ENCODE data around the gene PRKCB. TPM values are rescaled to one million over a fixed set of nuclear protein-coding genes. Genes with fewer than 3 reads are reported as not detected.
"Not testable (repeated sequence)": the region's sequence is repeated elsewhere in the genome, so short reads cannot be mapped to it uniquely, and the experiment has no call there.

Gene PRKCB
- total RNA-seq, 1 donor from 2014 or later: 2.5 TPM

DNA sequence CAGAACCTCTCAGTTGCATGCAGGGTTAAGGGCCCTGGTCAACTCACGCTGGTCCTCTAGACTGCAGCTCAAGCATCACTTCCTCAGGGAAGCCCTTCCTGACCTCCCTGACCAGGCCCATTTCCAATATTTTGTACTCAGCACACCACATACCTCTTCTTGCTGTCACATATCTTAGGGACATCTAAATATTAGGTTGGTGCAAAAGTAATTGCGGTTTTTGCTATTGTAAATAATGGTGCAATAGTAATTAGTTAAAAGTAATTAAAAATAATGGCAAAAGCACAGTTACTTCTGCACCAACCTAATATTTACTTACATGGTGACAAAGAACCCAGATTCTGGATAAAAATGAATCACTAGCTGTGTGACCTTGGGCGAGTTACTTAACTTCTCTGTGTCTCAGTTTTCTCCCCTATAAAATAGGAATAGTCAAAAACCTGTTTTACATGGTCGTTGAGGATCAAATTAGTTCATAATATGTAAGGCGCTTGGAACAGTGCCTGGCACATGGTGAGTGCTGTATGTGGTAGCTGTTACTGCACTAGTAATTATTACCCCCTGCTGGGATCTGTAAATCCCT lies 177.4 kb downstream of the PRKCB start:
- intact Hi-C loops (cut with micrococcal nuclease): no loop called here
- DNase-seq (no peak), ATAC-seq (no peak)

DNA sequence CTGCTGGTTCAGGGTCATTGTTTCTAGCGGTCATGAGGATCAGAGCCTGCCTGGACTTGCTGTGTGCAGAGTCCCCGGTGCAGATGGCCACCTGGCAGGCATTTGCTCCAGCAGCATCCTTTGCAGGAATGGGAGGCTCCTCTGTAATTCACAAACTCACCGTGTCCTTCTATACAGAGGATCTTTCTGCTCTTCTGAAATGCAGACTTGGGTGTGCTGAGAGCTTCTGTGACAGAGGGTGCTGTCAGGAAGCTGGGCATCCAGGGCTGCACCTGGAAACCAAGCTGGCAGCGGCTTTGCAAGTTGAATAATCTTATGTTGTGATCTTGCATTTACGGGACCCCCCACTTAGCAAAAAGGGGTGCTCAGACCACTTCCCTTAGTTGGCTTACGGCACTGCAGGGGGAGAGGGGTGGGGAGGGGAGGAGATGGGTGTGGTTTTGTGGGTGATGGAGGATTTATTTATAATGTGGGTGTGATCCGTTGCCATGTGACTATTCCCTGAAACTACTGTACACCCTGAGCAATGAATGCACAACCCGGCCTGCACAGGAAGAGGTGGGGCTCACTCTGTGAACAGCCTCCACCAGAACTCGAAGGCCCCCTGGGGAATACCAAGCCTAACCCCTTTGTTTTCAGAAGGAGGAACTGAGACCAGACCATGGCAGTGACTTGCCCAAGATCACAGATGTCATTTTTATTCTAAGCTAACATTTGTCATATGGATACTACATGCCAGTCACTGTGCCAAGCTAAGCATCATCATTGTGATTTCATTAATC lies 178.3 kb downstream of the PRKCB start:
- no peak for DNase-seq
- intact Hi-C loops (cut with micrococcal nuclease): no loop called here
- ATAC-seq: peak; percentile 40

DNA sequence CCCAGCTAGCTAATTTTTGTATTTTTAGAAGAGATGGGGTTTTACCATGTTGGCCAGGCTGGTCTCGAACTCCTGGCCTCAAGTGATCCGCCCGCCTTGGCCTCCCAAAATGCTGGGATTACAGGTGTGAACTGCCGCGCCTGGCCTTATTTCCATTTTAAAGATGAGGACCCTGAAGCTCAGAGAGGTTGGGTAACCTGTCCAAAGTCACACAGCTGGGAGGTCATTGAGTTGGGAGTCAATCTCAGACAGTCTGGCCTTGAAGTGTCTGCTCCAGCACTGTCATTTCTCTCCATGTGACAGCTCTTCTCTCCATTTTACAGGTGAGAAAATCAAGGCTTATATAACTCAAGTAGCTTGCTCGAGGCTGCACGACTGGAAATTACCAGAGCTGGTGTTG lies 179.2 kb downstream of the PRKCB start:
- ATAC-seq; DNase-seq; intact Hi-C loops (cut with micrococcal nuclease): not testable (repeated sequence)

DNA sequence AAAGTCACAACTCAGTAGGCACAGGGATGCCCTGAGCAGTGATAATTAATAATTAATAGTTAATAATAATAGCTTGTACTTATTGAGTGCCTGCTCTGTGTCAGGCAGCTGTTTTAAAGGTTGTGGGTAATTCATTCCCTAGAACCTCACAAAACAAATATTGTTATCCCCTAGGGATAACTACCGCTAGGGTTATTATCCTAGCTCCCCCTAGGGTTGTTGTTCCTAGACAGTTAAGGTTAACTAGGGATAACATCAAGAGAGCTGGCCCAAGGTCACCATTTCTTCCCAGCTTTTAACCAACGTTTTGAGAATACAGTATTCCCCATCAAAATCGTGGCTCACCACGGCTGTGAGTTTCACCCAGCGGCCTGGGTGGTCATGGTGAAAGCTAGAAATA lies 180.1 kb downstream of the PRKCB start:
- ATAC-seq (no peak), DNase-seq (no peak)
- intact Hi-C loops (cut with micrococcal nuclease): no loop called here

DNA sequence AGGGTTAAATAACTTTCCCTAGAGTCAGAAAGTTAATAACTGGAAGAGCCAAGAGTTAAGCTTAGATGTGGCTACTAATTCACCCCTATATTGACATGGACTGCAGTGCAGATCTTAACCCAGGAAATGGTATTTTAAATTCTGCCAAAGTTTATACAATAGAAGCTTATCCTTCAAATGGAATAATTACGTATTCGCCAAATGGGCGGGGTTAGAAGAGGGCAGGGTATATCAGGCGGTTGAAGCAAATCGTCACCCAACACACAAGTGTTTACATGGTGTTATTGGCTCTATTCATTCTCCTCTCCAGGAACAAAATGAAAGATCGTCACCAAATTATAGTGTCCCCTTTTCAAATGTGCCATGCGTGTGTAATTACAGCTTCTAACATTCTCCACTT lies 182.7 kb downstream of the PRKCB start:
- intact Hi-C loops (cut with micrococcal nuclease): no loop called here
- ATAC-seq: no peak
- DNase-seq: no peak

DNA sequence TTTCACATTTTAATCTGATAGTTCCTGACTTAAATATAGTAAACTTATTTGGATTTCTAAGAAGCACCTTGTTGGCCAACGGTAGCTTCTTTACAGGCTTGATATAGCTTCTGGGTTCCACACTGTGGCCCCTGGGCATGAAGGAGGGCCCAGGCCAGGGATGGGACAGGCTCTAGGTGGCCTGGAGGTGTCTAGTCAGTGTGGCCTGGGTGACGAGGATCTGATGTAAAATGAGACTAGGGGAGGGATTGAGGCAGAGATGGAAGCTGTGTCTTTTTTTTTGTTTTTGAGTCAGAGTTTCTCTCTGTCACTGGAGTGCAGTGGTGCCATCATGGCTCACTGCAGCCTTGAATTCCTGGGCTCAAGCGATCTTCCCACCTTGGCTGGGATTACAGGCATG lies 187.0 kb downstream of the PRKCB start:
- no peak for DNase-seq
- no peak for ATAC-seq
- intact Hi-C loops (cut with micrococcal nuclease): no loop called here

DNA sequence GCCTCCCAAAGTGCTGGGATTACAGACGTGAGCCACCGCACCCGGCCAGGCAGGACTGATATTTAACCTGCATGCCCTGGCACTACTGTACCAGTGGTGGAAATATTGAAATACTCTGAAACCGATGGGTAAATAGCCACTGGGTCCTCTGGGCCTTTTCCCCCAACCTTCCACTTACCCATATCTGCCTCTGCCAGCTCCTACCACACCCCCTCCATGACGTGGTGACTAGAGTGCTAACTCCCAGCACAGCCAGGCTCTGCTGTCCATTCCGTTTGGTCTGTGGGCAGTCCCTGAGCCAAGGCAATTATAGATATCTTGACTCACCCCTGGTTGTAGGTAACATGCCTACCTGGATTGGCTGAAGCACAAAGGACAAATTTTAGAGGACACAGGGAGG lies 187.8 kb downstream of the PRKCB start:
- intact Hi-C loops (cut with micrococcal nuclease): no loop called here
- ATAC-seq: no peak
- no peak for DNase-seq

DNA sequence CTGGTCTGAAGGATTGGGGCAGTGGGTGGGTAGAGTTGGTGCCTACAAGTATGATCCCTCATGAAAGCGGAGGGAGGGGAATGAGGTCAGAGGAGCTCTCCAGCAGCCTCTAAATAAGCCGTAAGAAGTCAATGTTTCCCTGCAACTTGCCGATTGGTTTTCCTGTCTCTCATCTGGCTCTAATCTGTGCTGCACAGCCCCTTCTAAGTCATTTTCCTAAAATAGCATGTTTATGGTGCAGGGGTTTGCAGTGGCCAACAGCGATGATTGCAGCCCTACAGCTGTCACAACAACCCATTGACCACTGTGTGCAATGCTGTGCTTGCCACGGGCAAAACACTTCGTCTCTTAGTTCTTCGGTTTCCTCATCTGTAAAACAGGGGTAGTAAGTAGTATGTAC lies 189.2 kb downstream of the PRKCB start:
- DNase-seq: no peak
- no peak for ATAC-seq
- intact Hi-C loops (cut with micrococcal nuclease): no loop called here

DNA sequence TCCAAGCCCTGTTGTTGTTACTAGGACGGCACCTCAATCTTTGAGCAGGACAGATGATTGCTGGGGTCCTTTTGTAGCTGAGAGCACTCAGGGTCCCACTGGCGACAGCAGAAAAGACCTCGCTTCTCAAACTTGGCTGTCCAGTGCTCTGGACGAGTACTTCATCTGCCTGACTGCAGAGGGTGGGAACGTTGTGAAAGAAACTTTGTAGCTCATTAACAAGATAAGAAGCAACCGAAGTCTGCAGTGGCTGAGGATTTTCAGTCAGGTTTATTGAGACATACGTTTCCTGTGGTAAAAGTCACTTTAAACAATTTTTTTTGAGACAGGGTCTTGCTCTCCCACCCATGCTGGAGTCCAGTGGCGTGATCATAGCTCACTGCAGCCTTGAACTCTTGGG lies 191.7 kb downstream of the PRKCB start:
- DNase-seq: no peak
- intact Hi-C loops (cut with micrococcal nuclease): no loop called here
- ATAC-seq: no peak

DNA sequence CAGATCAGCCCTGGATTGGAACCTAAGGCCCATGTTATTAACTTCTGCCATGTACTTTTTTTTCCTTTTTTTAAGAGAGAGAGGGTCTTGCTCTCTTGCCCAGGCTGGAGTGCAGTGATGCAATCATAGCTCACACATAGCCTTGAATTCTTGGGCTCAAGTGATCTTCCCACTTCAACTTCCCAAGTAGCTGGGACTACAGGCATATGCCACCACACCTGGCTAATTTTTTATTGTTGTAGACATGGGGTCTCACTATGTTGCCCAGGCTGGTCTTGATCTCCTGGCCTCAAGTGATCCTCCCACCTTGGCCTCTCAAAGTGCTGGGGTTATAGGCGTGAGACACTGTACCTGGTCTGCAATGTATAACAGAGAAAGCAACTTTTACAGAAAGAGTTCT lies 194.1 kb downstream of the PRKCB start:
- ATAC-seq, DNase-seq: not testable (repeated sequence)
- intact Hi-C loops (cut with micrococcal nuclease): loop anchor here (10.0 kb wide), 1 partner anchor 225 kb away; no protein-coding TSS in a partner anchor

DNA sequence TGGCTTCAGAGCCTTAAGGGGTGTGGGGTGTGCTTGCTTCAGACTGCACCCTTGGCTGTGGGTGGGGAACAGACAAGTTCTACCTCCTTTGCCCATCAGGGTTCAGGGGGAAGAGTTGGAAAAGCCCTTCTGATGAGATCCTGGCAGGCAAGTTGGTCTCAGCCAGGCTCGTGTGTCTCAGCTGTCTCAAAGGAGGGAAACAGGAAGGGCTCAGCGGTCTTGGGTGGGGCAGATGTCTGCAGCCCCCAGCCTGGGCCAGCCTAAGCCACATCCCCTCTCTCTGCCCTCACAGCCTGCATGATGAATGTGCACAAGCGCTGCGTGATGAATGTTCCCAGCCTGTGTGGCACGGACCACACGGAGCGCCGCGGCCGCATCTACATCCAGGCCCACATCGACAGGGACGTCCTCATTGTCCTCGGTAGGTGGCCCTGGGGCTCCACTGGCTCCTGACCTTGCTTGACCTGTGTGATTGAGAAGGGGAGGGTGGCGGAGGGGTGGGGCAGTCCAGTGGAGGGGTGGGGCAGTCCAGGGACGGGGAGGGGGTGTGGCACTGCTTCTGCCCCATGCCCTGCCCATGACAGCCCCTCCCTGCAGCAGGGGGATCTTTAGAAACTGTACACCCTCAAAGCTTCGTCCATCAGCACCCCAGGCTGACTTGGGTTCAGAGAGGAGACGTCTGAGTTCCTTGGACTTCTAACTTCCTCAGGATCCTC lies 199.5 kb downstream of the PRKCB start:
- no peak for DNase-seq
- no peak for ATAC-seq
- intact Hi-C loops (cut with micrococcal nuclease): loop anchor here (10.0 kb wide), 1 partner anchor 230 kb away; no protein-coding TSS in a partner anchor

DNA sequence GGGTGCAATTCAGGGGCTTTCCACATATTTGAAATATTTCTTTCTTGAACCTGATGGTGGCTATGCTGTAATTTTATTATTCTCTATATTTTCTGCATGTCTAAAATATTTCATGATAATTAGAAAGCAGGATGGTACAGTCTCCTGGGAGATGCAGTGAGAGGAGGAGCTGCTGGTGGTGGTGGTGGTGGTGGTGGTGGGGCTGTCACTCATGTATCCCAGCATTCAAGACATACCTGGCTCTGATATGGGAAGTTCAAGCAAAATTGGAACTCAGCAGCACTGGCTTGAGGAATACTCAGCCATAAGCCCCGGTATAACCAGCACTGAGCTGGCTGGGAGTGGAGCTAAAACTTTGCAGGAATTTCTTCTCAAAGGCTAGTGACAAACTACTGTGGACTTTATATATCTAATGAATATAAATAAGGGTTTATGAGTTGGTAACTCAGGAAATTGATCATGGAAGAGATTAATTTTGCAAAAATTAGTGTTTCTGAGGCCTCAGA lies 200.3 kb downstream of the PRKCB start:
- intact Hi-C loops (cut with micrococcal nuclease): loop anchor here (10.0 kb wide), 1 partner anchor 231 kb away; no protein-coding TSS in a partner anchor
- DNase-seq: no peak
- ATAC-seq: no peak

DNA sequence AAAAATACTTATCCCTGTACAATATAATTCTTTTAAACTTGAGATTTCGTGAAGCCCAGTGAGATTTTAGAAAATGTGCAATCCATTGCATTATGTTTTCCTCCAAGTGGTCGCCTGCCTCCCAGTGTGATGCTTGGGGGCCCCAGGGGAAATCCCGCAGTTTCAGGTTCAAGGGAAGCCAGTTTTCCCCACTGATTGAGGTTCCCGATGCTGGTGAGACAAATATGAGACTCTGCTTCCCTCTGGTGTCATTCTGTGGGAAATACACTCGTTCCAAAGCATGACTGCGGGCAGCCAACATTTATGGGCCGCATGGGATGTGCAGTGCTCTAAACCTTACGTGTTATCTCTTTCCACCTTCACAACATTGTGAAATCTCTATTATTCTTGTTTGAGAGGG lies 200.8 kb downstream of the PRKCB start:
- no peak for DNase-seq
- intact Hi-C loops (cut with micrococcal nuclease): loop anchor here (10.0 kb wide), 1 partner anchor 232 kb away; no protein-coding TSS in a partner anchor
- ATAC-seq: peak; percentile 49

DNA sequence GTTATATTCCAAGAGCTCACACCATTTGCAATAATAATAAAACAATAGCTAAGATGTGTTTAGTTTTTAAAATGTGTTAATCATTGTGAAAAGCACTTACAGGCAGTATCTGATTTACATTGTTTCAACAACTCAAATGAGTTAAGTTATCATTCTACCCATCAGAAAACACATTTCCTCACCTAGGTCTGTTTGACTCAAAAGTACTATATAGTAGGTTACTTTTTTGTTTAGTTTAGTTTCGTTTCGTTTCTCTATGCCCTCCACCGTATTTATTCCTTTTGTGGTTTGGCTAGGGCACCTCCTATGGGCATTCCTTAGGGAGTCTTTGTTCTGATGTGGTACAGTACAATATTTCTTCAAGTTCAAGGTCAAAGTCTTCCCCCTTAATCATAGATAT lies 201.6 kb downstream of the PRKCB start:
- DNase-seq: no peak
- intact Hi-C loops (cut with micrococcal nuclease): loop anchor here (10.0 kb wide), 1 partner anchor 233 kb away; no protein-coding TSS in a partner anchor
- ATAC-seq: no peak

DNA sequence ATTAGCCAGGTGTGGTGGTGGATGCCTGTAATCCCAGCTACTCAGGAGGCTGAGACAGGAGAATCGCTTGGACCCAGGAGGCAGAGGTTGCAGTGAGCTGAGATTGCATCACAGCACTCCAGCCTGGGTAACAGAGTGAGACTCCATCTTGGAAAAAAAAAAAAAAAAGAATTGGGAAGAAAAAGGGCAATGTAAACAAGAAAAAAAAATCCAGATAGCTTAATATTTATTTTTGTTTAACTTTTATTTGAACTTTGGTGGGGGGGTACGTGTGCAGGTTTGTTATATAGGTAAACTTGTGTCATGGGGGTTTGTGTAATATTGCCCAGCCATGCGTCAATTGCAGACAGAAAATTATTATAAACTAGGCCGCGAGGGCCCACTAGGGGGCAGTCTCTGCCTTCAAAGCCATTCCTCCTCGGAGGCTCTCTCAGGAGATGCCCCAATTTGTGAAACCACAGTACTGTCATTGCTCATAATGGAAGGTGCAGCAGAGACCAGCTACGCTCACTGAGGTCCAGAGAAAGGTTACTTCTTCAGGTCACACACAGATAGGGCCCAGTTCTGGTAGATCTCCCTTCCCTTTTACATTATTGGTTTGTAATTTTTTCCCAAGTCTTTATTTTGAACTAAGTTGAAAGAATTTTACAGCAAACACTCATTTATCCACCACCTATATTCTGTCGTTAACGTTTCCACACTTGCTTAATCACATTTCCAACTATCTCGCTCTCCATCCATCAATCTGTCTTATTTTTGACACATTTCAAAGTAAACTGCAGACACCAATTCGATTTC lies 206.2 kb downstream of the PRKCB start:
- ATAC-seq: peak; percentile 53
- intact Hi-C loops (cut with micrococcal nuclease): loop anchor here (5.0 to 10.0 kb wide), 2 partner anchors 213 to 460 kb away; partner anchors contain the start of gene CACNG3

DNA sequence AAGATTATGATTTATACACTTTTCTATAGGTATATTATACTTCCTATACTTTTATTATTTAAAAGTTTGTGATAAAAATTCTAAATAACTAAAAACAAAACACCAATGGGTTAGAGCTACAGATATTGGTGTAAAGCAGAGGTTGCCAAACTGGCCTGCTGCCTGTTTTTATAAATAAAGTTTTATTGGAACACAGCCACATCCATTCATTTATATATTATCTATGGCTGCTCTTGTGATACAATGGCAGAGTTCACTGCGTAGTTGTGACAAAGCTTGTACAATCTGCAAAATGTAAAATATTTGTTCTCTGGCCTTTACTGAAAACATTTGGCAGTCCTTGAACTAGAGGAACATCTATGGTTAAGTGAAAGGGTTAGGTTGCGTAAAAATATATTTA lies 208.7 kb downstream of the PRKCB start:
- intact Hi-C loops (cut with micrococcal nuclease): loop anchor here (5.0 to 10.0 kb wide), 2 partner anchors 210 to 458 kb away; partner anchors contain the start of gene CACNG3
- ATAC-seq (no peak), DNase-seq (no peak)

More for the DNA sequence above, 206.2 kb downstream of the PRKCB start:
- DNase-seq: peak; percentile 67

DNA sequence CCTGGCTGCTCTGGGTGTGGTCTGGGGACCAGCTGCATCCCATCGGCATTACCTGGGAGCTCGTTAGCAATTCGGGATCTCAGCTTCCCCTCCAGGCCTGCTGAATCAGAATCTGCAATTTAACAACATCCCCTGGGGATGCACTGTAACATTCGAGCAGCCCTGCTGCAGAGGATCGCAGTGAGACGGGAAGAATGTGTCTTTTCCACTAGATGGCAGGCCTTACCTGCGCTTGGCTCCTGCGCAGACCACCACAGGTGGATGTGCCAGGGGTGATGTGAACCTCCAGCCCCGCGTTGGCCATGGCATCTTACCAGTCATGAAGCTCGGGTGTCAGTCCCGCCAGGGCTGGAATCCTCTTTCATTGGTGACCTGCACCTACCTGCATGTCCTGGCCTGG lies 209.9 kb downstream of the PRKCB start:
- intact Hi-C loops (cut with micrococcal nuclease): loop anchor here (10.0 kb wide), 1 partner anchor 209 kb away; the partner anchor contains the start of gene CACNG3
- ATAC-seq: no peak

DNA sequence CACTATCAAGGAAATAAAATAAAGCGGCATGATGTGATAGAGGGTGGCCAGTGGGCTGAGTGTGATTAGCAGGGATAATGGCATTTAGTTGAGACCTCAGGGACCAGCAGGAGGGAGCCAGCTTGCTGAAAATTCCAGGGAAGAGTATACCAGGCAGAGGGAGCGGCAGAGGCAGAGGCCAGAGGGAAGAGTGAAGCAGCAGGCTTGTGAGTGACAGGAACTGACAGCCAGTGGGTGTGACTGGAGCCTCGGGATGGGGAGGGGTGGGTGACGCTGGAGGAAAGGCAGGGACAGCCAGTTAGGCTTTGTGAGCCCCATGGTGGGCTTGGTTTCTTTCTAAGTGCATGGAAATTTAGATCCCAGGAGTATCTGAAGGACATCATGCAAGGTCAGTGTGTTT lies 210.7 kb downstream of the PRKCB start:
- intact Hi-C loops (cut with micrococcal nuclease): loop anchor here (10.0 kb wide), 1 partner anchor 208 kb away; the partner anchor contains the start of gene CACNG3
- DNase-seq (no peak), ATAC-seq (no peak)

More for the DNA sequence above, 209.9 kb downstream of the PRKCB start:
- DNase-seq: no peak

DNA sequence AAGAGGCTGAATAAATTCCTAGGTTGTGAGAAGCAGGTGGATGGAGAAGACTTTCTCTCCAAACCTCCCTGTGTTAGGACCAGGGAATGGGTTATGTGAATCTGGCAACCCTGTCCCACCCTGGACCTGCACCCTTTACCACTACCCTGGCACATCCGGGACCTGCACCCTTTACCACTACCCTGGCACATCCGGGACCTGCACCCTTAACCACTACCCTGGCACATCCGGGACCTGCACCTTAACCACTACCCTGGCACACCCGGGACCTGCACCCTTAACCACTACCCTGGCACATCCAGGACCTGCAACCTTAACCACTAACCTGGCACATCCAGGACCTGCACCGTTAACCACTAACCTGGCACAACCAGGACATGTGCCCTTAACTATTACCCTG lies 213.3 kb downstream of the PRKCB start:
- no peak for ATAC-seq
- intact Hi-C loops (cut with micrococcal nuclease): loop anchor here (10.0 kb wide), 1 partner anchor 206 kb away; the partner anchor contains the start of gene CACNG3
- no peak for DNase-seq
